ENCODE measurements around the gene SAMD14.
"Not testable (repeated sequence)": the region's sequence is repeated elsewhere in the genome, so short reads cannot be mapped to it uniquely, and the experiment has no call there.

The SAMD14 gene

DNA sequence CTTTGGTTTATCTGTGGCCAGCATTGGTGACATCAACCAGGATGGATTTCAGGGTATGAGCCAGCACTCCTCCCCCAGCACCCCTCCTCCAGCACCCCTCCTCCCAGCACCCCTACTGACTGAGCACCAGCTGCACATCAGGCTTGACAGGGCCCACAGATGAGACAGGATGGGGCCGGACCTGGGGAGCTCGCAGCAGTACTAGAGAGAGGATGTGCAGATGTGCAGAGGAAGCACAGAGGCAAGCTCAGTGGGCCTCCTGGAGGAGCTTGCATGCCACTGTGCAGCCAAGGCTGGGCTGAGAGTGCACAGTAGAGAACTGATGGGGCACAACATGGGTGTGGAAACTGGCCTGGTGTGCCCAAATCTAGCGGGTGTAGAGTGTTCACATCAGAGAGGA is 57.8 kb downstream of the SAMD14 start:
- peaks cover 2% of the 10 kb centered on the region for H3K4me1 Mint-ChIP-seq (ENCODE audit: low read depth)
- no peak for DNase-seq (ENCODE audit: low spot score)
- no peaks in the 10 kb centered on the region for H3K27me3 Mint-ChIP-seq (ENCODE audit: low read depth)
- H3K27ac Mint-ChIP-seq: no peak overlapping the region
- H3K36me3 Mint-ChIP-seq (ENCODE audit: low read depth): no peaks in the 10 kb centered on the region
- no peaks in the 10 kb centered on the region for H3K9me3 Mint-ChIP-seq
- no peak overlapping the region for H3K4me3 Mint-ChIP-seq

DNA sequence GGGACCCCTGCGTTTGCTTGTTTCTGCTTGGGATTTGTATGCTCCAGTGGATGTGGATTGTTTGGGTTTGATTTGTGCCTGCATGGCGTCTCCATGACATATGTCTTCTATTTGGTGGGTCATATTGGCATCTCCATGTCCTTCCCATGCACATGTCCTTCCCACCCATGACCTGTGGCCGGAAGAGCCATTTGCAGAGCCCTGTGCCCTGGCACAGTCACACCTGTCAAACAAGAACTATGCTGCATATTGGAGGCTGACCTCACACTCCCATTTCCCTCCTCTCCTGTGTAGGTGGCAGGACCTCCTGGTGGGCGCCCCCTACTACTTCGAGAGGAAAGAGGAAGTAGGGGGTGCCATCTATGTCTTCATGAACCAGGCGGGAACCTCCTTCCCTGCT is 58.3 kb downstream of the SAMD14 start:
- no peak overlapping the region for H3K4me3 Mint-ChIP-seq
- no peak for DNase-seq (ENCODE audit: low spot score)
- no peaks in the 10 kb centered on the region for H3K9me3 Mint-ChIP-seq
- no peak overlapping the region for H3K27ac Mint-ChIP-seq
- peaks cover 2% of the 10 kb centered on the region for H3K4me1 Mint-ChIP-seq (ENCODE audit: low read depth)
- no peaks in the 10 kb centered on the region for H3K27me3 Mint-ChIP-seq (ENCODE audit: low read depth)
- no peaks in the 10 kb centered on the region for H3K36me3 Mint-ChIP-seq (ENCODE audit: low read depth)

DNA sequence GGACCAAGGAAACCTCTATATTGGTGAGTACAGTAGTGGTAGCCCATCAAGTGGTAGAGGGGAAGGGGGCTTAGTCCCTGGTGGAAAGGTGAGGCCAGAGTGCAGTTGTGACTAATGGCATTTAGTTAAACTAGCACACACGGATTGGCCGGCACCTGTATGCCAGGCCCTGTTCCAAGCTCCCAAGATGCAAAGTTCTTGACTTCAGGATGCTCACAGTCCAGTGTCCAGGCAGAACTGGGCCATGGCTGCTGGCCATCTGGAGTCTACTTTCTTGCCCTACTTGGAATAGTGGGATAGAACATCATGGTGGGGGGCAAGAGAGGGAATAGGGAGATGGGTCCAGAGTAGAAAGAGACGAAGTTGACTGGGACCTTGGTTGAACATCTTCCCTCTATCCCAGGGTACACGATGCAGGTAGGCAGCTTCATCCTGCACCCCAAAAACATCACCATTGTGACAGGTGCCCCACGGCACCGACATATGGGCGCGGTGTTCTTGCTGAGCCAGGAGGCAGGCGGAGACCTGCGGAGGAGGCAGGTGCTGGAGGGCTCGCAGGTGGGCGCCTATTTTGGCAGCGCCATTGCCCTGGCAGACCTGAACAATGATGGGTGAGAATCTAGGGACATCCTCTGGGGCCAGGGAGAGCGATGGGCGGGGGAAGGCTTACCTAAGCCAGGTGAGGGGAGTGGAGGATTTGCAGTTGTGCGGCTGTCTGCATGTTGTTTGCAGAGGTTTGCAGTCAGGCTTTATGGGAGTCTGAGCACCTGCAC is 58.9 kb downstream of the SAMD14 start:
- H3K9me3 Mint-ChIP-seq: no peaks in the 10 kb centered on the region
- no peak overlapping the region for H3K4me3 Mint-ChIP-seq
- H3K4me1 Mint-ChIP-seq (ENCODE audit: low read depth): peaks cover 2% of the 10 kb centered on the region
- no peaks in the 10 kb centered on the region for H3K27me3 Mint-ChIP-seq (ENCODE audit: low read depth)
- no peak for DNase-seq (ENCODE audit: low spot score)
- H3K27ac Mint-ChIP-seq: no peak overlapping the region
- no peaks in the 10 kb centered on the region for H3K36me3 Mint-ChIP-seq (ENCODE audit: low read depth)

DNA sequence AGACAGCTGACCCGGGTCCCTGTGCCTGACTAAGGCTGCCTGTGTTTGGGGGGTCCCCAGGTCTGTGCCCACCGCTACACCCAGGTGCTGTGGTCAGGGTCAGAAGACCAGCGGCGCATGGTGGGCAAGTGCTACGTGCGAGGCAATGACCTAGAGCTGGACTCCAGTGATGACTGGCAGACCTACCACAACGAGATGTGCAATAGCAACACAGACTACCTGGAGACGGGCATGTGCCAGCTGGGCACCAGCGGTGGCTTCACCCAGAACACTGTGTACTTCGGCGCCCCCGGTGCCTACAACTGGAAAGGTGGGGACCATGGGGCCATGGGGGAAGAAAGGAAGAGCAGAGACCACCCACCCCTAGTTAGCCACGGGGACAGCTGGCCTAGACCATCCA is 62.0 kb downstream of the SAMD14 start:
- Mint-ChIP-seq H3K9me3 (no peaks in the 10 kb centered on the region), H3K4me3 (no peak overlapping the region), H3K27ac (no peak overlapping the region), H3K36me3 (ENCODE audit: low read depth) (no peaks in the 10 kb centered on the region), H3K27me3 (ENCODE audit: low read depth) (no peaks in the 10 kb centered on the region), H3K4me1 (ENCODE audit: low read depth) (peaks cover 4% of the 10 kb centered on the region)
- no peak for DNase-seq (ENCODE audit: low spot score)

DNA sequence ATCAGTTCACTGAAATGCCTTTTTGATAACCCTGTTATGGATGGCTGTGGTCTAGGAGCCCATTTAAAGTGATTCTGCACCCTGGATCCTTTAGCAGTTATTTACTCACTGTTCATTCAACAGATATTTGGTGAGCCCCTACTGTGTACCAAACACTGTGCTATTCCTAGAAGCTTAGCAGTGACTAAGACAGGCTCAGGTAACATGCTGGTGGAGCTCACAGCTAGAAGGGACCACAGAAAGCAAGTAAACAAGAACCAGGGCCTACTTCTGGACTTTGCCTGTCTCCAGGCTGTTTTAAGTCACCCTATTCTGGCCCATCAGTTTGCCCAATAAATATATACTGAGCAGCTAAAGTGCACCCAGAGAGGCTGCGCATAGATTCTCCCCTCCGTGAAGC is 63.0 kb downstream of the SAMD14 start:
- Mint-ChIP-seq H3K27me3 (ENCODE audit: low read depth) (no peaks in the 10 kb centered on the region), H3K27ac (no peak overlapping the region), H3K4me3 (no peak overlapping the region), H3K4me1 (ENCODE audit: low read depth) (peaks cover 2% of the 10 kb centered on the region), H3K36me3 (ENCODE audit: low read depth) (no peaks in the 10 kb centered on the region), H3K9me3 (no peaks in the 10 kb centered on the region)
- no peak for DNase-seq (ENCODE audit: low spot score)

DNA sequence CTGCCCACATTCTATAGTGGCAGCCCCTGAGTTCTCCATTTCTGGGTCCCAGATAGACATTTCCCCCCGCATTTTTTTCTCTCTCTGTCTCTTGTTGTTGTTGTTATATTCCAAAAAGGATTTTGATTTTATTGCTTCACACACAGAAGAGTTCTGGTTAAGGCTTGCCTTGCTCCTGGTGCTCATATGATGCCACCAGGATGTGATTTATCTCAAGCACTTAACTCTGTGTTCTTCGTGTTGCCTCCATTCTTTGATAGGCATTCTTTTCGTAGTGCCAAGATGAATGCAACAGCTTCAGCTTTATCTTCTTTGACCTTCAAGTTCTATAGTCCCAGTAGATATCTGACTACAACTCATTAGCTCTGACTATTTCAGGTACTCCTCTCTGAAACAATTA is 64.9 kb downstream of the SAMD14 start:
- H3K36me3 Mint-ChIP-seq (ENCODE audit: low read depth): no peaks in the 10 kb centered on the region
- no peak for DNase-seq (ENCODE audit: low spot score)
- no peaks in the 10 kb centered on the region for H3K9me3 Mint-ChIP-seq
- no peaks in the 10 kb centered on the region for H3K27me3 Mint-ChIP-seq (ENCODE audit: low read depth)
- peaks cover 2% of the 10 kb centered on the region for H3K4me1 Mint-ChIP-seq (ENCODE audit: low read depth)
- no peak overlapping the region for H3K4me3 Mint-ChIP-seq
- H3K27ac Mint-ChIP-seq: no peak overlapping the region

DNA sequence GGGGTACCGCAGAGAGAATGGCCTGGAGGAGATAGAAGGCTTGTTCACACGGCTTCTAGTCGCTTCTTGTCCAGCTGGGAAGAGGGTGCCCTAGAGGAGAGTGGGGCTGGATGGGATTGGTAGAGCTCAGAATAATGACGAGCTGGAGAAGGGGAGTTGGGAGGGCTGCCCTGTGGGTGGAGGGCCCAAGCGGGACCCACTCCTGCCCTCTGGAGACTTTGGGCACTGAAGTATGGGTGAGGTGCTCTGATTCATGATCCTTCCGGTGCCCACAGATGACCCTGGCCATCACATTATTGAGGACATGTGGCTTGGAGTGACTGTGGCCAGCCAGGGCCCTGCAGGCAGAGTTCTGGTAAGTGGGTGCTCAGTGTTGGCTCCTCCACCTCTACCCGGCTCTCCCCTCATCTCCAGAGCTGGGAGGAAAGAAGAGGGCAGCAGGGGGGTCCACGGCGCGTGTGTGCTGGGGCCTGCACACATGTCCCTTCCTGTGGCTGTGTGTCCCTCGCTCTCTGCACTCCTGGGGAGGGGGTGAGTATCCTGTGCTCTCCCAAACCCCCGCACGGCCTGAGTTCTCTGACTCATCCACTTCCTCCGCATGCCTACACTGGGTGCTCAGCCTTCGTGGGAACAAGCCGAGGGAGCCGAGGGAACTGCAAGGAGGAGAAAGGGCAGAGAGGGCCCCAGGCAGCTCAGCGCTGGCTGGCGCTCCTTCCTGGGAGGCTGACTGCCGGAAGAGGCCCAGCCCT is 65.5 kb downstream of the SAMD14 start:
- H3K9me3 Mint-ChIP-seq: no peaks in the 10 kb centered on the region
- H3K36me3 Mint-ChIP-seq (ENCODE audit: low read depth): no peaks in the 10 kb centered on the region
- peaks cover 2% of the 10 kb centered on the region for H3K4me1 Mint-ChIP-seq (ENCODE audit: low read depth)
- H3K27me3 Mint-ChIP-seq (ENCODE audit: low read depth): peaks cover under 1% of the 10 kb centered on the region
- no peak for DNase-seq (ENCODE audit: low spot score)
- no peak overlapping the region for H3K4me3 Mint-ChIP-seq
- no peak overlapping the region for H3K27ac Mint-ChIP-seq

DNA sequence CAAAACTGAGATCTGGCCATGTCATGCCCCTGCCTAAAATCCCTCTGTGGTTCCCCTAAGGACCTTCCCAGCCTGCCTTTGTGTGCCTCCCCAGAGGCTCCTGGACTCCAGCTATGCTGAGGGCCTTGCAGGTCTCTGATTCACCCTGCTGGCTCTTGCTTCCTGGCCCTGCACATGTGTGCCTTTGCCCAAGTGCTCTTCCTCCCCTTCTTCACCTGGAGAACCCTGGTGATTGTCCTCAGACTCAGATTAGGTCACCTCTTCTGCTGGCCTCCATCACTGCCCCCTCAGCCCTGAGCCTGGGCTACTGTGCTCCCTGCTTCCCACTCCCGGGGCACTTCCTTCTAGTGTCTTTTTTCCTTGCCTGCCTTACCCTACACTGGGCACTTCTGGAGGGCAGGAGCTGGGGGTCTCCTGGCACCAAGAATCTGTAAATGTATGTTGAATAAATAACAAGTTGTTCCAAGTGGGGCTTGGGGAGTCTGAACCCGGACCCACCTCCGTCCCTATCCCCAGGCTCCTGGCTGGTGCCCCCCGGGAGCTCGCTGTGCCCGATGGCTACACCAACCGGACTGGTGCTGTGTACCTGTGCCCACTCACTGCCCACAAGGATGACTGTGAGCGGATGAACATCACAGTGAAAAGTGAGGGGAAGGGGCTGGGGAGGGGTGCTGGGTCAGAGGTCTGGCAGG is 66.3 kb downstream of the SAMD14 start:
- H3K36me3 Mint-ChIP-seq (ENCODE audit: low read depth): no peaks in the 10 kb centered on the region
- peaks cover 2% of the 10 kb centered on the region for H3K4me1 Mint-ChIP-seq (ENCODE audit: low read depth)
- no peak overlapping the region for H3K4me3 Mint-ChIP-seq
- H3K27me3 Mint-ChIP-seq (ENCODE audit: low read depth): peaks cover 4% of the 10 kb centered on the region
- no peaks in the 10 kb centered on the region for H3K9me3 Mint-ChIP-seq
- DNase-seq (ENCODE audit: low spot score): no peak
- peak overlapping the region; percentile 13 for H3K27ac Mint-ChIP-seq

DNA sequence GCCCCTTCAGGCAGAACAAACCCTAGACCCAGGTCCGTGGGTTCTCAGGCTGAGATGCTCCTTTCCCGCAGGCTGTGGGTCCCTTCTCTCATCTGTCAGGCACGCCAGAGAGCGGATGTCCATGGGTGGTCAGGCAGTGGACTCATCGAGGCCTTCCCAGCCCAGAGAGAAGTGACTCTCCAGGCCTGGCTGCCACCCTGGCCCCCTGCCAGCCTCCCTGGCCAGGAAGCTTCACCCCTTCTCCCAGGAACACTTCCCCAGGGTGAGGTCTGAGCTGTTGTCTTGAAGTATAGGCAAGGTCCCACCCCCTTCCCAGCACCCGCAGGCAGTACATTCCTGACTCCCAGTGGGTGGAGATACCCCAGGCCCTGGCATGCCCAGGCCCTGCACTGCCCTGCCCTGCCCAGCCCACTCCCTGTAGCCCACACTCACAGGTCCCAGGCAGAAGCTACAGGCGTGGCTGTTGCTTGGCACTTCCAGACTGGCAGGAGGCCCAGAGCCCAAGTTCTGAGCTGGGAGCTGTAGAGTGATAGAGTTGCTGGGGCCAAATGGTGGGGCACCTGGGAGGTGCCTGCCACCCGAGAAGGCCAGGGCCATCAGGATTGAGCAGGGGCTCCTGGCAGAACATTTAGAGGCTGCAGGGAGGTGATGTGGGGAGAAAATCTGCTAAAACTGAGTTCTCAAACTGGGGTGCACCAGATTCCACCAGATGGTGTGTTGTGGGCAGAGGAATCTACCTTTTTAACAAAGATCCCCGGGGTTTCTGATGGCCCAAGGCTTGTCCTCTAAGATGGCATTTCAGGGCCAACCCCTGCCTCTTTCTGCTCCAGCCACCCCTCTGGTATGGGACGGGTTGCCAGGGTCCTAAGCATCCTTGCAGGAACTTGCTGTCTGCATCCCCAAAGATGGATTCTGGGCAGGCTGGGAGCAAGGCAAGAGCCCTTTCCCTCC is 67.4 kb downstream of the SAMD14 start:
- Mint-ChIP-seq H3K36me3 (ENCODE audit: low read depth) (no peaks in the 10 kb centered on the region), H3K9me3 (no peaks in the 10 kb centered on the region), H3K4me3 (no peak overlapping the region), H3K27me3 (ENCODE audit: low read depth) (peaks cover 8% of the 10 kb centered on the region), H3K4me1 (ENCODE audit: low read depth) (peaks cover 5% of the 10 kb centered on the region), H3K27ac (no peak overlapping the region)
- no peak for DNase-seq (ENCODE audit: low spot score)

DNA sequence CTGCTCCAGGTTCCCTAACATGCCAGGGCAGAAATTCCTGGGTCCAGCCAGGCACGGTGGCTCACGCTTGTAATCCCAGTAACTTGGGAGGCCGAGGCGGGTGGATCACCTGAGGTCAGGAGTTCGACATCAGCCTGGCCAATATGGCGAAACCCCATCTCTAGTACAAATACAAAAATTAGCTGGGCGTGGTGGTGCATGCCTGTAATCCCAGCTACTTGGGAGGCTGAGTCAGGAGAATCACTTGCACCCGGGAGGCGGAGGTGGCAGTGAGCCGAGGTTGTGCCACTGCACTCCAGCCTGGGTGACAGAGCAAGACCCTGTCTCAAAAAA is 68.3 kb downstream of the SAMD14 start:
- H3K9me3 Mint-ChIP-seq; H3K4me3 Mint-ChIP-seq; H3K4me1 Mint-ChIP-seq (ENCODE audit: low read depth); DNase-seq (ENCODE audit: low spot score); H3K27ac Mint-ChIP-seq; H3K27me3 Mint-ChIP-seq (ENCODE audit: low read depth); H3K36me3 Mint-ChIP-seq (ENCODE audit: low read depth): not testable (repeated sequence)

DNA sequence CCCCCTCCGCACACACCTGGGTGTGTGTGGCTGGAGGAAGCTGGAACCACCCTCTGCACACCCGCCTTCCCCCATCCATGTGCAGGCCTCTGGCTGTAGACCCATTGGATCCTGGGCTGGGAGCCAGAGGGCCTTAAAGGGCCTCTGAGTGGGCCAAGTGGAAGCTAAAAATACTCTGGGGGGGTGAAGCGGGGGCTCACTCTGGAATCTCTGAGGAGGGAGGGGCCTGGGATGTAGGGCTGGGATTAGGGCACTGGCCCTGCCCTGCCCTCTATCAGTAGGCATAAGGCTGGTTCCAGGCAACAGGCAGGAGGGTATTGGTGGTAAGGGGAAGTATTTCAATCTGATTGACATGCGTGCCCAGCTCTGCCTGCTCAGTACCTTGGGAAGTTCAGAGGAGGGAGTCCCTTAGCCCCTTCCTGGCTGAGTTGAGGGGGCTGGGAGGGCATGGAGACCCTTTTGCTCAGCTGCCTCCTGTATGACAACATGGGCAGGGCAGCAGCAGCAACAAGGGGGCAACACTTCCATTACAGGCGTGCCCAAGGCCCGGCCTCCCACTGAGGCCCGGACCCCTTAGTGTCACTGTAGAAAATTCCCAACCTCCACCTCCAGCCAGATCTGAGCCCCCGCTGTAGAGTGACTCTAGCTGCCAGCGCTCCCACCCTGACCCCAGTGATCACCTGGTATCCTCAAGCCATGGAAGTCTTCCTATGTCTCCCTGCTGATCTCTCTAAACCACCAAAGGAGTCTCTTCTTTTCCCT is 68.8 kb downstream of the SAMD14 start:
- Mint-ChIP-seq H3K9me3 (no peaks in the 10 kb centered on the region), H3K36me3 (ENCODE audit: low read depth) (no peaks in the 10 kb centered on the region), H3K4me3 (no peak overlapping the region), H3K27me3 (ENCODE audit: low read depth) (peaks cover 8% of the 10 kb centered on the region), H3K4me1 (ENCODE audit: low read depth) (peaks cover 7% of the 10 kb centered on the region), H3K27ac (no peak overlapping the region)
- DNase-seq (ENCODE audit: low spot score): no peak
